IPS-11a (cell line): ENCODE measurements around the gene RANBP10.

Experiments used
- H3K4me3 ChIP-seq: one replicate; pipeline ENCODE4 v1.5.1; 2013; ENCODE audit warnings: low read depth, low read length, control low read depth

RANBP10 gene

GRCh38 chr16:67679935-67680897, 126.1 kb downstream of the RANBP10 start:
- no peak overlapping the region for H3K4me3 ChIP-seq

GRCh38 chr16:67678354-67679023, 127.9 kb downstream of the RANBP10 start:
- H3K4me3 ChIP-seq = no peak overlapping the region

- no peak overlapping the region for H3K4me3 ChIP-seq
Observed at GRCh38 chr16:67677712-67678111, 128.6 kb downstream of the RANBP10 start.

- H3K4me3 ChIP-seq = no peak overlapping the region
Observed at GRCh38 chr16:67676939-67677338, 129.4 kb downstream of the RANBP10 start.

- no peak overlapping the region for H3K4me3 ChIP-seq
Observed at GRCh38 chr16:67676516-67676915, 129.8 kb downstream of the RANBP10 start.

- H3K4me3 ChIP-seq = no peak overlapping the region
Observed at GRCh38 chr16:67675999-67676398, 130.4 kb downstream of the RANBP10 start.

GRCh38 chr16:67675579-67675935, 130.8 kb downstream of the RANBP10 start:
- no peak overlapping the region for H3K4me3 ChIP-seq

GRCh38 chr16:67674851-67675578, 131.3 kb downstream of the RANBP10 start:
- H3K4me3 ChIP-seq = no peak overlapping the region

GRCh38 chr16:67673712-67674580, 132.4 kb downstream of the RANBP10 start:
- no peak overlapping the region for H3K4me3 ChIP-seq
